Central memory CD8-positive, alpha-beta T cell (primary cell): ENCODE results near the gene COL16A1.

ENCODE experiments used
- ATAC-seq: fragments of 150-1000 bp; cut with Tn5 transposase; replicated peaks from 2 replicates; pipeline ENCODE4 v1.10.0; 2022; ENCODE audit warnings: mild to moderate bottlenecking, moderate FRiP score, moderate number of reproducible peaks; ENCODE audit not compliant: poor library complexity, severe bottlenecking; ENCODE audit errors: extremely low read depth
- DNase-seq, 2 donors: peaks; one replicate each; pipeline ENCODE4 v3.0.0; 2021; ENCODE audit warnings: low spot score in 2 of 2
- H3K27ac Mint-ChIP-seq: one replicate; pipeline ENCODE4 v1.8.0; 2022; ENCODE audit warnings: low read depth, mild to moderate bottlenecking, moderate library complexity, mixed read lengths
- H3K27me3 Mint-ChIP-seq: one replicate; pipeline ENCODE4 v1.8.0; 2022; ENCODE audit warnings: mixed read lengths
- H3K36me3 Mint-ChIP-seq: one replicate; pipeline ENCODE4 v1.8.0; 2022; ENCODE audit warnings: mild to moderate bottlenecking, moderate library complexity, mixed read lengths; ENCODE audit not compliant: insufficient read depth
- H3K4me1 Mint-ChIP-seq: one replicate; pipeline ENCODE4 v1.8.0; 2022; ENCODE audit warnings: mixed read lengths
- H3K4me3 Mint-ChIP-seq: one replicate; pipeline ENCODE4 v1.8.0; 2022; ENCODE audit warnings: mild to moderate bottlenecking, moderate library complexity, mixed read lengths
- H3K9me3 Mint-ChIP-seq: one replicate; pipeline ENCODE4 v1.8.0; 2022; ENCODE audit warnings: mixed read lengths

COL16A1 gene

DNA sequence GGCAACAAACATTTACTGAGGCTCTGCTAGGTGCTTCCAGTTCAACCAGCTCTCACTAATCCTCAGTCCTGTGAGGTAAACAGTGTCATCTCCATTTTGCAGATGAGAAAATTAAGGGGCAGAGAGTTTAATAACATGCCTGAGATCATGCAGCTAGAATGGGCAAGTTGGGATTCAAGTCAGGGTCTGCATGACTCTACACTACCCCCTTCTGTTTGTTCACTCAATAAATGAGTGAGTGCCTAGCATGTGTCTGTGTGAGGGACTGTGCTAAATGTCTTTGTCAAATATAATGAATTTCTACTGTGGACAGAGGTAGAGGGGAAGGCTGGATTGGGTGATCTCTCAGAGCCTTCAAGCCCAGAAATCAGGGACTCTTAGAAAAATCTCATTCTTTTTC is 63.6 kb downstream of the COL16A1 start:
- ATAC-seq (no peak), DNase-seq (no peak)
- H3K27ac Mint-ChIP-seq, result no peak overlapping the region
- peaks cover 18% of the 10 kb centered on the region for H3K4me1 Mint-ChIP-seq
- no peak overlapping the region for H3K4me3 Mint-ChIP-seq
- H3K27me3 Mint-ChIP-seq, result no peaks in the 10 kb centered on the region
- no peaks in the 10 kb centered on the region for H3K9me3 Mint-ChIP-seq
- H3K36me3 Mint-ChIP-seq, result peaks cover 14% of the 10 kb centered on the region

- no peak for ATAC-seq
- H3K4me1 Mint-ChIP-seq, result peaks cover 12% of the 10 kb centered on the region
- DNase-seq, result no peak
These were observed 64.3 kb downstream of the COL16A1 start for GRCh38 chr1:31639543-31639942.

GRCh38 chr1:31637915-31638673 is 65.7 kb downstream of the COL16A1 start:
- DNase-seq (no peak), ATAC-seq (no peak)
- no peak overlapping the region for H3K4me3 Mint-ChIP-seq
- H3K9me3 Mint-ChIP-seq, result no peaks in the 10 kb centered on the region
- peaks cover 7% of the 10 kb centered on the region for H3K36me3 Mint-ChIP-seq
- no peaks in the 10 kb centered on the region for H3K4me1 Mint-ChIP-seq
- H3K27me3 Mint-ChIP-seq, result no peaks in the 10 kb centered on the region
- no peak overlapping the region for H3K27ac Mint-ChIP-seq

More at GRCh38 chr1:31639543-31639942, 64.3 kb downstream of the COL16A1 start:
- Mint-ChIP-seq H3K27me3 (no peaks in the 10 kb centered on the region), H3K4me3 (no peak overlapping the region), H3K27ac (no peak overlapping the region), H3K36me3 (peaks cover 12% of the 10 kb centered on the region), H3K9me3 (no peaks in the 10 kb centered on the region)

DNA sequence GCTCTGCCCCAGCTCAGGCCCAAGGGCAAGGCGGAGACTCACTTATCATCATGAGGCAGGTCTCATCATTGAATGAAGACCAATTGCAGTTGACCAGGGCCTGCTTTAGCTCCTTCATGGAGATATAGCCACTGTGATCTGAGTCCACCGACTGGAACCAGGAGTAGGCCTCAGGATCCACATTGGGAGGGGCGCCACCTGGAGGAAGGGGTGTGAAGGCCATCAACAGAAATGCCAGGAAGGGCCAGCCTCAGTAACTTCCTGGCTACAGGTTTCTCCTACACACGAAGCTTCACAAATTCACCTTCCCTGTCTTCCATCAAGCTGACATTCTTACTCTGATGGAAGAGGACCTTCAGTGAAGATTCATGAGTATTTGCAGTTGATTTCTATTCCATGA is 70.7 kb downstream of the COL16A1 start:
- no peak overlapping the region for H3K4me3 Mint-ChIP-seq
- peaks cover 40% of the 10 kb centered on the region for H3K36me3 Mint-ChIP-seq
- no peaks in the 10 kb centered on the region for H3K4me1 Mint-ChIP-seq
- no peak overlapping the region for H3K27ac Mint-ChIP-seq
- ATAC-seq, result no peak
- no peaks in the 10 kb centered on the region for H3K27me3 Mint-ChIP-seq
- DNase-seq, result no peak
- H3K9me3 Mint-ChIP-seq, result no peaks in the 10 kb centered on the region

DNA sequence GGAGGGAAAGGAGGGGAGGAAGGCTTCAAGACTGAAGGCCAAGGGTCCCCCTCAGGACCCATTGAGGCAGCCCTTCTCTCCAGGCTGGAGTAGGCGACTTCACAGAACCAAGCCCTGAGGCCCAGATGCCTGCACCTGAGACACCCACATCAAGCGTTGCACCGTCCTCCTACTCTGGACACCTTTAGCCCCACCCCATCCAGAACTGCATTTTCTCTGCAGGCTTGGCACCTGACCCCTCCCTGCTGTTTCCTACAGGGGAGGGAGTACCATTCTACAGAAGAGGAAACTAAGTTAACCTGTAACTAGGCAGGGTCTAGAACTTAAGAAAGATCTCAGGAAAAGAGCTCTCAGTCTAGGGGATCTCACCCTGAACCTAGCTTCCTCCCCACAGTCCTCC is 71.2 kb downstream of the COL16A1 start:
- no peak for ATAC-seq
- H3K9me3 Mint-ChIP-seq, result no peaks in the 10 kb centered on the region
- no peak for DNase-seq
- H3K4me3 Mint-ChIP-seq, result no peak overlapping the region
- H3K27ac Mint-ChIP-seq, result no peak overlapping the region
- H3K27me3 Mint-ChIP-seq, result no peaks in the 10 kb centered on the region
- no peaks in the 10 kb centered on the region for H3K4me1 Mint-ChIP-seq
- H3K36me3 Mint-ChIP-seq, result peaks cover 42% of the 10 kb centered on the region

GRCh38 chr1:31628931-31629556 is 74.8 kb downstream of the COL16A1 start:
- H3K27ac Mint-ChIP-seq, result no peak overlapping the region
- H3K4me1 Mint-ChIP-seq, result no peaks in the 10 kb centered on the region
- H3K27me3 Mint-ChIP-seq, result no peaks in the 10 kb centered on the region
- no peak overlapping the region for H3K4me3 Mint-ChIP-seq
- ATAC-seq (no peak), DNase-seq (no peak)
- no peaks in the 10 kb centered on the region for H3K9me3 Mint-ChIP-seq
- H3K36me3 Mint-ChIP-seq, result peaks cover 37% of the 10 kb centered on the region

GRCh38 chr1:31627930-31628559 is 75.8 kb downstream of the COL16A1 start:
- Mint-ChIP-seq H3K27me3 (no peaks in the 10 kb centered on the region), H3K9me3 (no peaks in the 10 kb centered on the region), H3K27ac (no peak overlapping the region), H3K4me1 (no peaks in the 10 kb centered on the region), H3K36me3 (peaks cover 35% of the 10 kb centered on the region), H3K4me3 (no peak overlapping the region)
- DNase-seq, result no peak
- no peak for ATAC-seq

DNA sequence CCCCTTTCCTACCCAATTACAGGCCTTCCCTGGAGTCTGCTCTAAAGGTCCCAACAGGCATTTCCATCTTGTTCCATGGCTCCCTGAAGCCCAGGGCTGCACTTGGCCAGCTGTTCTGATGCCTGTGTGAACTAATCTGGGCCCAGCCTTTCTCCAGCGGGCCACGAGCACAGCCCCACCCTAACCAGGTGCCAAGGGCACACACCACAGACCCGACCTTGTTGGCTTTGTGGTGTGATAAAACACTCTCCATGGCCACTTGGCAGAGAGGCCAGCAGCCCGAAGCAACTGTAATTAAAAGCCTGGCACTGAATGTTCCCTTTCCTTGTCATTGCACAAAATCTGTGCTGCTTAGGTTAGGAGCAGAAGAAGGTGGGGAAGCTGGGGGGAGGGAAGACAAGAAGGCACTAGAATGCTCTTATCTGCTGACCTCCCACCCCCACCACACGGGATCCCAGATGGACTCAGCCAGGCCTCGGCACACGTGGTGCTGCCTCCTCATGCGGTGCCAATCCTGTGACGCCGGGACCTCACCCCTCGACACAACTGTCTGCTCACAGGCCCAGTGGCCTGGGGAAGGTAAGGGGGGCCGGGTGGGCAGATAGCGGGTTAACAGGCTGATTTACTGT is 76.4 kb downstream of the COL16A1 start:
- Mint-ChIP-seq H3K4me3 (no peak overlapping the region), H3K4me1 (no peaks in the 10 kb centered on the region), H3K27me3 (no peaks in the 10 kb centered on the region), H3K36me3 (peaks cover 35% of the 10 kb centered on the region), H3K27ac (no peak overlapping the region), H3K9me3 (no peaks in the 10 kb centered on the region)
- DNase-seq (no peak), ATAC-seq (no peak)

DNA sequence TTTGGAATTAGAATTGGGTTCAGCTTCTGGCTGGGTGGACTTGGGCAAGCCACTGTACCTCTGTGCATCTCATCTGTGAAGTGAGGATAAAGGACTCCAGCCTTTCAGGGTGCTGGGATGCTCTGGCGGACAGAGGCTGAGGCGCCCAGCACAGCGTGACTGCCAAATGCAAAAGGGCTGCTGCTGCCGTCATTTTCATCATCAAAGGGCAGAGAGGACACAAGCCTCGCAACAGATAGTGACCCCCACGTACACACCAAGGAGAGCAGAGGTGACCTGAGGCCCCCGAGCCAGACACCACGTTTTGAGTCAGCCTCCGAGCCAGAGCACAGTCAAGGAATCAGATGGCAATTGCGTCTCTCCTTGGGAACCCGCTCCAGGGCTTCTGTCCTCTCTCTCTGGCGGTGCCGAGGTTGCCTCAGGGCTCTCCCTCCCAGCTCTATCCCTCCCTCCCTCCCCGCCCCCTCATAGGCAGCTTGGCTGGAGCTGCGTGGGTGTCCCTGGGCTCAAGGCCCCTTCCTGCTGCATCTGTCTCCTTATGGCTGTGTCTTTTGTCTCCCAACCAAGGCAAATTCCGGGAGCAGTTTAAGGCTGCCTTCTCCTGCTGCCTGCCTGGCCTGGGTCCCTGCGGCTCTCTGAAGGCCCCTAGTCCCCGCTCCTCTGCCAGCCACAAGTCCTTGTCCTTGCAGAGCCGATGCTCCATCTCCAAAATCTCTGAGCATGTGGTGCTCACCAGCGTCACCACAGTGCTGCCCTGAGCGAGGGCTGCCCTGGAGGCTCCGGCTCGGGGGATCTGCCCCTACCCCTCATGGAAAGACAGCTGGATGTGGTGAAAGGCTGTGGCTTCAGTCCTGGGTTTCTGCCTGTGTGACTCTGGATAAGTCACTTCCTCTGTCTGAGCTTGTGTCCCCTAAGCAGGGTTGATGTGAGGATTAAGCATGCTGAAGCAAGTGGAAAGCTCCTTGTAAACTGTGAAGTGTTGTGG is 77.3 kb downstream of the COL16A1 start:
- Mint-ChIP-seq H3K36me3 (peaks cover 28% of the 10 kb centered on the region), H3K27ac (no peak overlapping the region), H3K4me3 (no peak overlapping the region), H3K27me3 (no peaks in the 10 kb centered on the region), H3K9me3 (no peaks in the 10 kb centered on the region), H3K4me1 (no peaks in the 10 kb centered on the region)
- ATAC-seq, result no peak
- DNase-seq, result no peak

DNA sequence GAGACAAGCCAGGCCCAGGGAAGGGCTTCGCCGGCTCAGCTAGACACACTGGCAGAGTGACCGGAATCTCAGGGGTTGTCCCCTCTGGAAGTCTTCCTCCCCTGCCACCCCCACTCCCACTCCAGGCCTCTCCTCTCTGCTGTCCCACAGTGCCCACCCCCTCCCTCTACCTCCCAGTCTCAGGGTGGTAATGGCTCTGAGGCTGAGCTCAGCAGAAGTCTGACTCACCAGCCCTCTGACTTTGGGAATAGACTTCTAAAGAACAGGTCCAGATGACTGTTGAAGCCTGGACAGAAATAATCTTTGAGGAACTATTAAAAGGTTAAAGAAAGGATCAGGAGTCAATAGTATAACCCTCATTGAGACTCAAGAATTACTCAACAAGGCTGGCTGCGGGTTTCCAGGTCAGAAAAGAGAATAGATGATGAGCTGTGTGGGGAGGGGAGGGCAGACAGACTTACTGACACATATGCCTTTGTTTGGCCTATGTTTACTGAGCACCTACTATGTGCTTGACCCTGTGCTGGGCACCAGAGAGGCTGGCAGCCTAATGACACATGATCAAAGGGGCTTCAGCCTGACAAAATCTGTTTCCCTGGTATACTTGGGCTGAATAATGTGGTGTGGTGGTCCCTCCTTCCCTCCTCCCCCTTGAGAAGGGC is 78.1 kb downstream of the COL16A1 start:
- Mint-ChIP-seq H3K4me1 (no peaks in the 10 kb centered on the region), H3K27me3 (no peaks in the 10 kb centered on the region), H3K4me3 (no peak overlapping the region), H3K36me3 (peaks cover 26% of the 10 kb centered on the region), H3K27ac (no peak overlapping the region), H3K9me3 (no peaks in the 10 kb centered on the region)
- DNase-seq (no peak), ATAC-seq (no peak)

- ATAC-seq (no peak), DNase-seq (no peak)
- H3K4me1 Mint-ChIP-seq, result no peaks in the 10 kb centered on the region
- peaks cover 1% of the 10 kb centered on the region for H3K27me3 Mint-ChIP-seq
- peaks cover 20% of the 10 kb centered on the region for H3K36me3 Mint-ChIP-seq
- no peaks in the 10 kb centered on the region for H3K9me3 Mint-ChIP-seq
- H3K4me3 Mint-ChIP-seq, result no peak overlapping the region
- H3K27ac Mint-ChIP-seq, result no peak overlapping the region
These were observed 78.9 kb downstream of the COL16A1 start for GRCh38 chr1:31624731-31625514.
